ENCODE measurements around the gene SARS2. TPM values are rescaled to one million over a fixed set of nuclear protein-coding genes. Genes with fewer than 3 reads are reported as not detected.

SARS2 gene
- total RNA-seq, 1 experiment from 2014 or later: 57.4 TPM

DNA sequence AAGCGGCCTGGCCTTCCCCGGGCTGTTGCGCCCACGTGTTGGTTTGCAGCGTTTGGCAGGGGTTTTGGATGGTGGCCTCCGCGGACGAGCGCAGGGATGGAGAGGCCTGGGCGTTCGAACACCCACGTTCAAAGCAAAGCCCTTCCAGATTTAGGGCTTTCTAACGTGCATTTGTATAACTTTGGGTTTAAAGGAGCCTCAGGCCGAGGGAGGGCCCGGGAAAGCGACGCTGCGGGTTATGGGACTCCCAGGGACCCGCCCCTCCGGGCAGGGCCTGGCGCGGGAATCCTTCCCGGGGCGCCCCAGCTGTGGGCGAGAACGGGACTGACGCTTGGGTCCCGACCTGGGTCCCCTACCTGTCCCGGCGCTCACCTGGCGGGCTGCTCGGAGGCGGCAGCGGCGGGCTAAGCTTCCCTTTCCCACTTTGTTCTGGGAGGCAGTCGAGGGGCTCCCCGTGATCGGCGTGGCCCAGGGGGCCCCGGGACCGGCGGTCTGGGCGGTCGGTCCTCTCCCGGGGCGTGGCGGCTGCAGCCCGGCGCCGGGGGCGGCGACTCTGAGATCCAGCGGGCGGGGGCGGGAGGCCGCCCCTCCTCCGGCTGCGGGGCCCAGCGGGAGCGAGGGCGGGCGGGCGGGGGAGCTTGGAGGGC is 44.8 kb upstream of the SARS2 start, which contains the start of gene FBXO17:
FBXO17 (minus strand) TSS at position 529 of the 647 bp plus-strand sequence. CDS start 25,423 bp downstream, outside the sequence.
- Histone ChIP-seq H4K8ac (replicated peaks; ENCODE audit: insufficient read length, low read depth, low read length) (no peak within 1 kb of the TSS), H3K27me3 (ENCODE audit: insufficient read depth, low read length) (no peaks in the 10 kb centered on the region), H3T11ph (ENCODE audit: low read length) (no peak within 1 kb of the TSS), H3K9ac (ENCODE audit: extremely low read depth, insufficient read length, low read length) (peak within 1 kb of the TSS; percentile 73), H3K56ac (ENCODE audit: insufficient read length, low read depth, low read length) (no peak within 1 kb of the TSS), H3K4me2 (ENCODE audit: insufficient read depth, insufficient read length, low read length) (peak within 1 kb of the TSS; percentile 66), H2BK5ac (ENCODE audit: insufficient read length, low read length) (no peak within 1 kb of the TSS), H3K4me1 (ENCODE audit: insufficient read depth, low read length) (no peaks in the 10 kb centered on the region), H3K18ac (ENCODE audit: insufficient read length, low read depth, low read length) (peak within 1 kb of the TSS; percentile 57), H3K79me1 (ENCODE audit: insufficient read depth, low read depth, low read length, poor library complexity, severe bottlenecking) (no peaks in the 10 kb centered on the region), H4K20me1 (ENCODE audit: control insufficient read depth, insufficient read depth, insufficient read length) (no peaks in the 10 kb centered on the region), H3K23ac (ENCODE audit: insufficient read length, low read depth, low read length) (no peak within 1 kb of the TSS), H2BK20ac (ENCODE audit: low read depth, low read length, poor library complexity, severe bottlenecking) (no peak within 1 kb of the TSS), H3K9me3 (ENCODE audit: control insufficient read depth, low read depth, low read length) (no peaks in the 10 kb centered on the region), H2AK5ac (ENCODE audit: insufficient read length, low read length) (no peak within 1 kb of the TSS), H3K4ac (ENCODE audit: low read depth, low read length) (no peak within 1 kb of the TSS), H2BK120ac (ENCODE audit: low read depth, low read length, poor library complexity, severe bottlenecking) (no peak within 1 kb of the TSS), H2BK15ac (ENCODE audit: low read depth, low read length) (no peak within 1 kb of the TSS), H3K79me2 (ENCODE audit: insufficient read depth, low read length) (no peaks in the 10 kb centered on the region), H2BK12ac (ENCODE audit: insufficient read length, low read depth, low read length) (no peak within 1 kb of the TSS), H3K23me2 (ENCODE audit: insufficient read length, low read depth, low read length, poor library complexity, severe bottlenecking) (peaks cover 13% of the 10 kb centered on the region), H2AFZ (ENCODE audit: low read length) (no peak within 1 kb of the TSS), H4K91ac (ENCODE audit: insufficient read length, low read depth, low read length) (no peak within 1 kb of the TSS), H3K27ac (ENCODE audit: insufficient read length, low read depth, low read length) (no peak within 1 kb of the TSS), H3K14ac (ENCODE audit: insufficient read depth, low read length) (peak within 1 kb of the TSS; percentile 76; the same call in 1 of the 2 replicates), H4K5ac (ENCODE audit: insufficient read length, low read depth, low read length) (no peak within 1 kb of the TSS)
- peaks cover 5 to 6% of the 10 kb centered on the region in 2 experiments for H3K9me3 Mint-ChIP-seq
- peak within 1 kb of the TSS; percentile 88 to 95 for H3K4me3 Mint-ChIP-seq
- TF ChIP-seq, protein P1, sequence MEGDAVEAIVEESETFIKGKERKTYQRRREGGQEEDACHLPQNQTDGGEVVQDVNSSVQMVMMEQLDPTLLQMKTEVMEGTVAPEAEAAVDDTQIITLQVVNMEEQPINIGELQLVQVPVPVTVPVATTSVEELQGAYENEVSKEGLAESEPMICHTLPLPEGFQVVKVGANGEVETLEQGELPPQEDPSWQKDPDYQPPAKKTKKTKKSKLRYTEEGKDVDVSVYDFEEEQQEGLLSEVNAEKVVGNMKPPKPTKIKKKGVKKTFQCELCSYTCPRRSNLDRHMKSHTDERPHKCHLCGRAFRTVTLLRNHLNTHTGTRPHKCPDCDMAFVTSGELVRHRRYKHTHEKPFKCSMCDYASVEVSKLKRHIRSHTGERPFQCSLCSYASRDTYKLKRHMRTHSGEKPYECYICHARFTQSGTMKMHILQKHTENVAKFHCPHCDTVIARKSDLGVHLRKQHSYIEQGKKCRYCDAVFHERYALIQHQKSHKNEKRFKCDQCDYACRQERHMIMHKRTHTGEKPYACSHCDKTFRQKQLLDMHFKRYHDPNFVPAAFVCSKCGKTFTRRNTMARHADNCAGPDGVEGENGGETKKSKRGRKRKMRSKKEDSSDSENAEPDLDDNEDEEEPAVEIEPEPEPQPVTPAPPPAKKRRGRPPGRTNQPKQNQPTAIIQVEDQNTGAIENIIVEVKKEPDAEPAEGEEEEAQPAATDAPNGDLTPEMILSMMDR (conservative IDR thresholded peaks at IDR 0.05): no peak
- peak within 1 kb of the TSS; percentile 93 to 95 (median 95) for H3K27ac Mint-ChIP-seq
- H3K4me1 Mint-ChIP-seq: peaks cover 14 to 19% of the 10 kb centered on the region in 2 experiments
- H3K27me3 Mint-ChIP-seq (ENCODE audit: low read depth): peaks cover 3% of the 10 kb centered on the region
- peak; percentile 67 for DNase-seq
- H3K36me3 Mint-ChIP-seq (ENCODE audit: insufficient read depth in 1 of 3, low read depth in 3 of 3): peaks cover 6 to 18% (median 12%) of the 10 kb centered on the region in 3 experiments
- no CpG with 5 or more reads among the region's 63 CpGs for WGBS (ENCODE audit: extremely low coverage, insufficient read length, low lambda C conversion rate)
